Measurements from ENCODE around the gene PAQR3. TPM values are rescaled to one million over a fixed set of nuclear protein-coding genes. Genes with fewer than 3 reads are reported as not detected.

The PAQR3 gene
- total RNA-seq, 2 donors from 2014 or later: 3.0 to 3.9 TPM

GRCh38 chr4:78904143-78904542 is 35.1 kb downstream of the PAQR3 start:
- no peak for ATAC-seq
- no peak for TF ChIP-seq POLR2A (IDR thresholded peaks at IDR 0.05)
- TF ChIP-seq CTCF (IDR thresholded peaks at IDR 0.05): no peak

GRCh38 chr4:78902298-78902697 is 36.9 kb downstream of the PAQR3 start:
- WGBS, 2 donors: 91 to 100% methylated on average over 1 of the region's 1 CpG
- H3K27me3 ChIP-seq: no peaks in the 10 kb centered on the region
- H3K27ac ChIP-seq: no peak overlapping the region
- H3K4me1 ChIP-seq: no peaks in the 10 kb centered on the region
- ATAC-seq (no peak), DNase-seq (no peak)
- H3K9me3 ChIP-seq: no peaks in the 10 kb centered on the region
- no peaks in the 10 kb centered on the region for H3K36me3 ChIP-seq (replicated peaks in 1 of 2; ENCODE audit: insufficient read depth in 1 of 2, low read depth in 2 of 2)
- TF ChIP-seq CTCF (IDR thresholded peaks at IDR 0.05) (no peak), POLR2A (IDR thresholded peaks at IDR 0.05) (no peak)
- intact Hi-C loops (cut with DNase I): no loop called here
- H3K4me3 ChIP-seq: no peak overlapping the region

More at GRCh38 chr4:78904143-78904542, 35.1 kb downstream of the PAQR3 start:
- DNase-seq: no peak
- Histone ChIP-seq H3K36me3 (replicated peaks in 1 of 2; ENCODE audit: insufficient read depth in 1 of 2, low read depth in 2 of 2) (no peaks in the 10 kb centered on the region), H3K27me3 (no peaks in the 10 kb centered on the region), H3K4me1 (no peaks in the 10 kb centered on the region), H3K4me3 (no peak overlapping the region), H3K27ac (no peak overlapping the region), H3K9me3 (no peaks in the 10 kb centered on the region)
- WGBS, 2 donors: 66 to 70% methylated on average over 1 of the region's 1 CpG
- intact Hi-C loops (cut with DNase I): no loop called here

GRCh38 chr4:78901882-78902281 is 37.4 kb downstream of the PAQR3 start:
- no peak for DNase-seq
- Histone ChIP-seq H3K27ac (no peak overlapping the region), H3K4me3 (no peak overlapping the region), H3K9me3 (no peaks in the 10 kb centered on the region), H3K4me1 (no peaks in the 10 kb centered on the region), H3K27me3 (no peaks in the 10 kb centered on the region), H3K36me3 (replicated peaks in 1 of 2; ENCODE audit: insufficient read depth in 1 of 2, low read depth in 2 of 2) (no peaks in the 10 kb centered on the region)
- intact Hi-C loops (cut with DNase I): no loop called here
- WGBS, 2 donors: 56 to 61% methylated on average over 2 of the region's 2 CpGs
- no peak for ATAC-seq
- TF ChIP-seq POLR2A (IDR thresholded peaks at IDR 0.05): no peak
- TF ChIP-seq CTCF (IDR thresholded peaks at IDR 0.05): no peak

- ATAC-seq: no peak
- Histone ChIP-seq H3K4me1 (no peaks in the 10 kb centered on the region), H3K36me3 (replicated peaks in 1 of 2; ENCODE audit: insufficient read depth in 1 of 2, low read depth in 2 of 2) (peaks cover 0 to 2% of the 10 kb centered on the region in 2 donors), H3K9me3 (no peaks in the 10 kb centered on the region), H3K27ac (no peak overlapping the region), H3K27me3 (no peaks in the 10 kb centered on the region), H3K4me3 (no peak overlapping the region)
- no peak for DNase-seq
- intact Hi-C loops (cut with DNase I): no loop called here
- TF ChIP-seq POLR2A (IDR thresholded peaks at IDR 0.05) (no peak), CTCF (IDR thresholded peaks at IDR 0.05) (no peak)
Observed at GRCh38 chr4:78899302-78899701, 39.9 kb downstream of the PAQR3 start.

GRCh38 chr4:78889955-78890354 is 49.3 kb downstream of the PAQR3 start:
- no peak for DNase-seq
- H3K27me3 ChIP-seq: no peaks in the 10 kb centered on the region
- ATAC-seq: no peak
- no peaks in the 10 kb centered on the region for H3K9me3 ChIP-seq
- no peak for TF ChIP-seq CTCF (IDR thresholded peaks at IDR 0.05)
- TF ChIP-seq POLR2A (IDR thresholded peaks at IDR 0.05): no peak
- no peaks in the 10 kb centered on the region for H3K4me1 ChIP-seq
- no peak overlapping the region for H3K27ac ChIP-seq
- peaks cover 0 to 6% of the 10 kb centered on the region in 2 donors for H3K36me3 ChIP-seq (replicated peaks in 1 of 2; ENCODE audit: insufficient read depth in 1 of 2, low read depth in 2 of 2)
- H3K4me3 ChIP-seq: no peak overlapping the region
- intact Hi-C loops (cut with DNase I): no loop called here
